ENCODE measurements around the gene PPP2R2B.
"Not testable (repeated sequence)": the region's sequence is repeated elsewhere in the genome, so short reads cannot be mapped to it uniquely, and the experiment has no call there.

Gene PPP2R2B

DNA sequence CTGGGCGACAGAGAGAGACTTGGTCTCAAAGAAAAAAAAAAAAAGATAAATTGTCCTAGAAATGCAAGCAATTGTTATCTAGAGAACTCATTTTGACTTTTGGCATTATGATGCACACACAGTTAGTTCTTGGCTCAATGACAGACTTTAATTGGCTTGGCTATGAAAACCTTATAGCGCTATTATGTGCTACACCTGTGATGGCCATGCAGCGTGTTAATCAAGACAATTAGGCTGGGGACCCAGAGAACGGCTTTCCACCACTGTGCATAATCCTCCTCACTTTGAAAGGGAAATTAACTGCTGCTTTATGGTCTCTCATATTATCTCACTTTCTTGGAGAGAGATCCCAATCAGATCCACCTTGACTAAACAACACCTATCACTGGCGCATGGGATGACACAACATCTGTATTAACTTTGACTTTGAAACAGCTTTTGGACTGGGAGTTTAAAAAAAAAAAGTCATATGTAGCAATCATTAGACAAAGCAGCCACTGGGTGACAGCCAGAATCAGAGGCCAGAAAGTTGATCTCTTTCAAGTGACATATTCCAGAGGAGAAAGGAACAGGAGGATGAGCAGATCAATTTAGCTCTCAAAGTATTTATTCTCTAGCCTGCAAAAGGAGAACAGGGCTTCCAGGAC is 132.5 kb downstream of the PPP2R2B start:
- DNase-seq (ENCODE audit: low read depth, low spot score): no peak

DNA sequence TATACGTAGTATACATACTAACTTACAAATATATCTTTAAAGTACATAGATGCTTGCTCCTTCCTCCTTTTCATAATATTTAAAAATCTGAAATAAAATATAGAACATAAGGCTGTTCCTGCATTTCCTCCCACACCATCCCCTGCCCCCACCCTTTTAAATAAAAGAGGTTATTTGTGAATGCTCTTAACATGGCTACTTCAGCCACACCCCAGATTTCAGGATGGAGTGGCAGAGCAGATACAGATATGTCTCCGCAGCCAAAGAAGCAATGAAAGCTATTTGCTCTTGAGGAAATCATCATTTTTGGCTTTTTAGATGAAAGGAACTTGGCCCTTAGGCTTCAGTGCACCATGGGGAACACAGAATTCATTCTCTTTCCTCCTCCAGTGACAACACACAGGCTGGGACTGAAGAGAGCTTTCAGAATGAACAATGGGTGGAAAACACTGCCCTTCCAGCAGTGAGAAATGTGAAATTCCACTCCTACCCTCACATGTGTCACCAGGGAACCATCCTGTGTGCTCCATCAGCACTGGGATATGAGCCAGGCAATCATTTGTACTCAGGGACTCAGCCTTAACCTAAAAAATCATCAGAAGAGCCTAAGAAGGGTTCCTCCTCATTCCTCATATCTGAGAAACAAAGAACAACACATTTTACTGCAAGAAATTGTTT is 134.3 kb downstream of the PPP2R2B start:
- DNase-seq (ENCODE audit: low read depth, low spot score): no peak

DNA sequence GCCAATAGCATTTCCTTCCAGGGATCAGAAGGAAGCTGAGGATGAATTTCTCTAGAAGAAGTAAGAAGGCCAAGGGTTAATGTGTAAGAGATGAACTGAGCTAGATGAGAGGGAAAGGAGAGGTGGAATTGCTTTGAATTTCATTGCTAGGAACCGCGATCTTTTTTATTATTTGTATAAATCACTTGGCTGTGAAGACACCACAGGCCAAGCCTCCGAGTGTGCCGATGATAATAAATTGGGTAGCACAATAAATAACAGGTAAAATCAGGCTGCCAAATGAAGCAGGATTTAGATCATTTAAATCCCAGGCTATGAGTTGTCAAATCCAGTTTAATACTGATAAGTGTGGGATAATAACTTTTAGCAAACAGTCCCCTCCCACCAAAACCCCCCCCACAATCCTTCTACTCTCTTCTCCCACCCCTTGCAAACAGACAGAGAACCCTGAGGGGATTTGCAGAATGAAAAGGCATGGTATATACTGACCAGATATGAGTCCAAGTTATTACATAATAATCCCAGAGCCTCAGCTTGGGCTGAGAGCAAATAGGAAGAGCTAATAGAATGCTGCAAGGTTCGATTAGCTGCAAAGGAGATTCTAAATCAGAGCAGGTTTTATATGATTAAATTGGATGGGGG is 143.5 kb downstream of the PPP2R2B start:
- DNase-seq (ENCODE audit: low read depth, low spot score): no peak

DNA sequence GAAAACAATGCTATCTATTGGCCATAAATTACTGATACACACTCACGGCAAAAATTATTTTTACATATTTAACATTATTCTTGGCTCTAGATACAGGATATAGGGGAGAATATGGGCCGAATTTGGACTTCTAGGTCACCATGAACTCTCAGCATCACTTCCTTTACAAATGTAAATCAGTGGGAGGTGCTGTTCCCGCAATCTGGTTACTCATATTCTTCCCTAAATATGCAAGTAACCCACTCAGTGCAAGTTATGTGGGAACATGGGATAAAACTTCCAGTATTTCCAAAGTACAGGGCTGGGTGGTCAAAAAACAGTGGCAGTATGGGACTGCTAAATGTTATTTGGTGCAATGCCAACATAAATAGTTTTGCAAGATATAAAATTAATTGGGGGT is 145.6 kb downstream of the PPP2R2B start:
- DNase-seq (ENCODE audit: low read depth, low spot score): no peak

DNA sequence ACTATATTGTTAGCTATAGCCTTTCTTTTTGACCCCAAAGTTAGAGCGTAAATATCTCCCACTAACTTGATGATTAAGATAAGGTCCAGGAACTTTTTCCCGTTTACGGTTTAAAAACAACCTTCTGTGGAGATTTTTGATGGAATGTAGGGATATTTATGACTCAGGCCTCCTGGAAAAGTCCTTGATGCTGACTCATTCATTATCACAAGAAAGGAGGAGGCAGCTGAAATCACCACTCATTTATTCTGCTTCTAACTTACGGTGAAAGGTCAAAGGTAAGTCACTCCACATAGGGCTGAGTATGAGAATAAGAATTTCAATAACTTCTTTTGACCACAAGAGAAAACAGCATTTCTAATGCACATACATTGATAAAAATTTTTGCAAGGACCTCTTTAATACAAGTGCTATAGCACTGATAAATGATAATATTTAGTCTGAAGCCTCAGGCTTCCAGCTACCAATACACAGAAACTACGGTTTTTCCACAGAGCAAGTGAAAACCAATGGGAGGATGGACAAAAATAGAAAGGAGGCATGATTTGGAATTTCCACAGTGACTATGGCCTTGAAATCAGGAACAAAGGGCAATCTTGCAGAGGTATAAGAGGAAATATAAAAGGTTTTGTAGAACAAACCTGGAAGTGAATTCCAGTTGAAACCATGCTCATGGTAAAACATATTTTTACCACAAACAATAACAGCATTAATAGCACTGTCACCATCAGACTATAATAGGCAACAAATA is 146.5 kb downstream of the PPP2R2B start:
- no peak for DNase-seq (ENCODE audit: low read depth, low spot score)

DNA sequence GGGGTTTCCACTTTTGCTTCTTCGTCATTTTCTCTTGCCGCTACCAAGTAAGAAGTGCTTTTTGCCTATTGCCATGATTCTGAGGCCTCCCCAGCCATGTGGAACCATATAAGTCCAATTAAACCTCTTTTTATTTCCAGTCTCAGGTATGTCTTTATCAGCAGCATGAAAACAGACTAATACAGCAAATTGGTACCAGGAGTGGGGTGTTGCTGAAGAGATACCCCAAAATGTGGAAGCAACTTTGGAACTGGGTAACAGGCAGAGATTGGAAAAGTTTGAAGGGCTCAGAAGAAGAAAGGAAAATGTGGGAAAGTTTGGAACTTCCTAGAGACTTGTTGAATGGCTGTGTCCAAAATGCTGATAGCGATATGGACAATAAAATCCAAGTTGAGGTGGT is 149.8 kb downstream of the PPP2R2B start:
- not testable (repeated sequence) for DNase-seq (ENCODE audit: low read depth, low spot score)

DNA sequence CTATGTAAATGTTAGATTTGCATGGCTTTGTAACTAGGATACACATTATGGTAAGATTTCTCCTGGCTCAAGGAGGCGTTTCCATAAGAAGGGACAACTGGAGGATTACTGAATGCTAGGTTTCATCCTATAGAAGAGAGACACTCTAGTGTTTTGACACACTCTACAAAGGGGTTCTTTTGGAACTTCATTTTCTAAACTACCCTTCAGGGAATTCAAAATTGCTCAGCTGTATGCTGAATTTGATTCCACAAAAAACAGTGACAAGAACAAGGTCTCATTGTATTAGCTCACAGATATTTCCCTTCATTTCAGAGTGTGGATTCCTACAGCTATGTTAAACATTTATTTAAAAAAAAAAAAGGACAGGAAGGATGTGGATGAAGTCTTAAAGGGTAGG is 151.7 kb downstream of the PPP2R2B start:
- DNase-seq (ENCODE audit: low read depth, low spot score): no peak

DNA sequence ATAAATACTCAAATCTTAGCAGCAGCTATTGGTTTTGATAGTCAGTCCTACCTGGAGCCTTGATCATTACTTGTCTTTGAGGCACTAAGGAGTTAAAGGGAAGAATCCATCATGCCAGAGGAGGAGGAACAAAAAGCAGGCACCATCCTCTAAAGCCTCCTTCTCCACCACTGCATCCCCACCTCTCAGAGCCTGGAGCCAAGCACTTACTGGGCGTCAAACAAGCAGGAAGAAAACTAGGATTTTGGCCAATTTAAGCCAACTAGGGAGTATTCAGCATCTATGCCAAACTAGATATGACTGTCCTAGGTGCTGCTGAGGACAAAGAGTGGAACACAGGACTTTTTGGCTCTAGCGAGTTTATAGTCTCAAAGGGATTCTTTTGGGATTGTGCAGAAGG is 152.5 kb downstream of the PPP2R2B start:
- no peak for DNase-seq (ENCODE audit: low read depth, low spot score)

DNA sequence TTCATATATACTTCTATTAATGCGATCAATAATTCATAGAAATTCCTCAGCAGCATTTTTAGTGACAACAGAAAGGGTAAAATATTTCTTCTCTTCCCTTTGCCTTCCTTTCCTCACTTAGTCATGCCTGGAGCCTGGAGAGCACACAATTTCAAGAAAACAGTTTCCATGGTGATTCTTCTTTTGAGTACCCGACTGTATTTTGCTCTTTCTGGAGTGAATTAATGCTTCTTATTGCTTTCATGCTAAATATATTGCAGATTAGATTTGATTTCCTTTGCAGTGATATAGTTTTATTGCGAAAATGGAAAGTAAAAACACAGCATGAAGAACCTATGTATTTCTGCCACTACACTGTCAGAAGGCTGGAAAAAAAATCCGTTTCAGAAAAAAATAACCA is 153.5 kb downstream of the PPP2R2B start:
- DNase-seq (ENCODE audit: low read depth, low spot score): no peak

DNA sequence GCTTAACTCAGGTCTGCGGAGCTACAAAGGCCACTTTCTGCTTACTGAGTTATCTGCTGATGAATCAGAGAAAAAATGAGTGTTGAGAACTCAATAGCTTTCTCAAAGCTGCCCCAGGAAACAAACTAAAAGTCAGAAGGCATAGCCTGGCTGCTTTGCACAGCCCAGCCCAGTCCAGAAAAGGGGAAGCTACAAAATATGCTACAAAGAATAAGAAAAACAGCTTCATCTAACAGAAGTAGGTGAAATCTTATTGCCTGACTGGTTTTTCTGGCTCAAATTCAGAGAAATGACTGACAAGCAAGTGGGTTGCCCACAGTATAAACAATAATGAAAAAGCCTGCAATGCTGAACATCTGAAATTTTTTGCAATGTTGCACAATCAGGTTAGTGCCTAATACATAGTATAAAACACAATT is 156.2 kb downstream of the PPP2R2B start:
- DNase-seq (ENCODE audit: low read depth, low spot score): no peak

DNA sequence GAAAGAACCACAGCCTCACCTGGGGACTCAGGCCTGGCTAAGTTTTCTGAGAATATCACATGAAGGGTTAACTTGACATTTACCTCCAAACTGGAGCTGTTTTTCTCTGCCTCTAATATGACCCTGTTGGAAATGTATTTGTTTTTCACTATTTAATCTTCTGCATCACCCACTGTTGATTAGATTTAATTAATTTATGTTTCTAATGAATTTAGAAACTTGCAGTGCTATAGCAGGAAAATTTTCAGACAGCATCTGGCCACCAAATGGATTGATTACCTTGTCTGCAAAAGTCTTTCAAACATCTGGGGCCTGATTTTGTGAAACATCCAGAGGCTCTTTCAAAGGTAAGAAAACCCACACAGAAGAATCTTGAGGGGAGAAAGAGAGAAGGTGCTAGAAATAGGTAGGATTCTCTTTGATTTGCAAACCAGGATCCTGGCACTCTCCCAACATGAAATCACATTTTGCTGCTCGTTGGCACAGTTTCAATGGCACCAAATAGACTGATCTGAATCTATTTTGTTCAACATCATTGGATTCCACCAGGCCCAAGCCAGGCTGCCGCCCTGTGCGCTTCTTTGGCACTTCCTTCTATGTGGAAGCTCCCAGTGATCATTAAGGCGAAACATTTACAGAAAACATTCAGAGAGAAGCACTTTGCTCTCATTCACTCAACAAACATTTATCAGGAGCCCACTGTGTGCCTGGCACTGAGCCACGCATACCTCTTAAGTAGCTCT is 157.3 kb downstream of the PPP2R2B start:
- no peak for DNase-seq (ENCODE audit: low read depth, low spot score)

DNA sequence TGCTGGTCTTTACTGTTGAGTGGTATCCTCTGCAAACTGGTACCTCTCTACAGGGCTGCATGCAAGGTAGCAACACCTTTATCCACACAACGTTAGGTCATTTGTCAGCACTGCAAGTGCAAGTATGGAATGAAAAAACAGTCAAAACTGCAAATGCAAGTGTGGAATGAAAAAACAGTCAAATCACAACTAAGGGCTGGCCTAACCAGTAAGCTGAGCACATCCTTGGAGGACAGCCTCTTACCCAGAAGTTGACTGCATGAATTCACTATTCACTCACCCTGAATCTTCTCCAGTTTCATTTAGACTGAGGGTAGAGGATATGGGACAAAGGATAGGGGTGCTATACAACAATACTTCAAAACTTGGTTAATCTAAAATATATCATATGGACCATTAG is 158.4 kb downstream of the PPP2R2B start:
- no peak for DNase-seq (ENCODE audit: low read depth, low spot score)

DNA sequence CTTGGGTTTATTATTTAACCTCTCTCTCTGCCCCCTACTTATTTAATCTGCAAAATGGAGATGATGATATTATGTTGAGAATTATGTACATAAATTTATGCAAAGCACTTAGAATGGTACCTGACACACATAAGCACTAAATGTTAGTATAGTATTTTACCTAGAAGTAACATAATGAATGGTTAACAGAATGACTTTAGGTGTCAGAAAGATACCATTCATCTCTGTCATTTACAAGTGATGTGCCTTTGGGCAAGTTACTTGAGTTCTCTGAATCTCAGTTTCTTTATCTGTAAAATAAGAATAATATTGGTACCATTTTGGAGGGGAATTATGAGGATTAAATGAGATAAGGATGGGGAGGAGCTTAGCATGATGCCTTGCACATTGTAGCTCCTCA is 159.4 kb downstream of the PPP2R2B start:
- no peak for DNase-seq (ENCODE audit: low read depth, low spot score)

DNA sequence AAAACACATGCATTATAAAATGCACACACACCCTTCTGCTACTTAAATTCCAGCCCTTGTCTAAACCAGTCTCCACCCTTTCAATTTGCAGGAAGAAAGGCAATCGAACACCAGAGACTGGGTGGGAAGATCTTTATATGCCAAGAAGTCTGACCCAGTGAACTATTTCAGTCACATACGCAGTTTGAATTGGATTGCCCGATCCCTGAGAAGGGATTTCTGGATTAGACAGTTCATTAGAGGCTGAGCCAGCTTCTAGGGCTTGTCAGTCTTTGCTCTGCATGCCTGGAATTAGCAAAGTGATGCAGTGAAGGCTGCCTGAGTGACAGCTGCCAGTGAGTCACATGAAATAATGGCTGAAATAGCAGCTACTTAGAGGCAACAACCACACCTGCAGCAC is 159.9 kb downstream of the PPP2R2B start:
- DNase-seq (ENCODE audit: low read depth, low spot score): no peak

DNA sequence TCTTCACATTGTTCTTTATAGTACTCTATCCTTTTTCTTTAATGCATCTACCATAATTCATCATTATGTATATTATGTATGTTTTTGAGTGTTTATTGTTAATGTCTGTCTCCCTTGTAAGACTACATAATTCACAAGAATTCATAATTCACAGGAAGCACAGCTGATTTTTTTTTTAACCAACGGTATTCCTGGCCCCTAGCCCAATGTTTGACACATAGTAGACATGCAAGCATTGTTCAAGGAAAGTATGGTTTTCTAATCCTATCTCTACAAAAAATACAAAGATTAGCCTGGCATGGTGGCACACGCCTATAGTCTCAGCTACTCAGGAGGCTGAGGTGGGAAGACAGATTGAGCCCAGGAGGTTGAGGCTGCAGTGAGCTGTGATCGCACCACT is 160.6 kb downstream of the PPP2R2B start:
- no peak for DNase-seq (ENCODE audit: low read depth, low spot score)

DNA sequence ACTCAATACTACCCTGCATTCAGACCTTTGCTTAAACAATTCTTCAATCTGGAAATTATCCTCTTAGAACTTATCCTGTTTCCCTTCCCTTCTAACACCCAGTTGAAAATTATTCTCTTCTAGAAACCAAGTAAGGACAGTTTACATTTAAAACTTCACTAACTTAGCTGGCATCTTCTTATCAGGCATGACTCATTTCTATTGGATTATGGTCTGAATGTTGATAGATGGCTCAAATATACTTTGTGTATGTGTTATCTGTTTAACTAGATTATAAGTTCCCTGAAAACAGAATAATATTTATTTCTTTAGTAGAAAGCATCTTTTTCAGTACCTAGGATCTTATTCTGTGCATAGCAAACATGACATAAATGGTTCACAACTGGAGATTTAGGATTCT is 161.9 kb downstream of the PPP2R2B start:
- DNase-seq (ENCODE audit: low read depth, low spot score): no peak

DNA sequence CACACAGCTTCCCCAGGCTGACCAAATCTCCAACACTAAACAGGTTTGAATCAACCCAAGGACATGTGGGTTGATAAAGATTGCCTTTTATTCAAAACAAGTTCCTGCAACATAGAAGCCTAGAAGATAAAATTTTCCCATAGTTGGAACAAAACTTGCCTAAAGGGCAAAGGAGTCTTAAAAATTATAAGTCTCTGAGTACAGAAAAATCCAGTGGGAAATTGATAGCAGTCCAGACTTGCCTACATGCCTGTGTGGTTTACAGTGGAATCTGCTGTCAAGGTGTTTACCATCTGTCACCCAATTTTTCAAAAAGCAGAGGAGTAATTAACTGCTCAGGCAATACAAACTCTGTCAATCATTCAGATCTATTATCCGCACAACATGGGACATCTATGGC is 168.2 kb downstream of the PPP2R2B start:
- DNase-seq (ENCODE audit: low read depth, low spot score): no peak

DNA sequence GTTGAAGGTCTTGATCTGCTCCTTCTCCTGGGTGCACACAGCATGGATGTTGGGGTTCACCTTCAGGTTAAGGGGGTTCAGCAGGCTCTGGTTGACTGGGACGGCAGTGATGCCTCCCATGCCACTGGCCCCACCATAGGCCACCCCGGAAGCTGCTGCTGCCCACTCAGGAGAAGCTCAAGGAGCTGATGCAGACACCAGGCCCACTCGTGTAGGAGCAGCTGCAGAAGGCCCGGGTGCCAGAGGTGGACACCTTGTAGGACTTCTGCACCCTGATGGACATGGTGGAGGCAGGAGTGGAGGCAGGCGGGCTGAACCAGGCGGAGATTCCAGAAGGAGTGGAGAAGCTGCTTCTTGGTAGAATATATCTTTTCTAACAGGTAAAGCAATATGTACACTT is 171.2 kb downstream of the PPP2R2B start:
- DNase-seq (ENCODE audit: low read depth, low spot score): no peak

DNA sequence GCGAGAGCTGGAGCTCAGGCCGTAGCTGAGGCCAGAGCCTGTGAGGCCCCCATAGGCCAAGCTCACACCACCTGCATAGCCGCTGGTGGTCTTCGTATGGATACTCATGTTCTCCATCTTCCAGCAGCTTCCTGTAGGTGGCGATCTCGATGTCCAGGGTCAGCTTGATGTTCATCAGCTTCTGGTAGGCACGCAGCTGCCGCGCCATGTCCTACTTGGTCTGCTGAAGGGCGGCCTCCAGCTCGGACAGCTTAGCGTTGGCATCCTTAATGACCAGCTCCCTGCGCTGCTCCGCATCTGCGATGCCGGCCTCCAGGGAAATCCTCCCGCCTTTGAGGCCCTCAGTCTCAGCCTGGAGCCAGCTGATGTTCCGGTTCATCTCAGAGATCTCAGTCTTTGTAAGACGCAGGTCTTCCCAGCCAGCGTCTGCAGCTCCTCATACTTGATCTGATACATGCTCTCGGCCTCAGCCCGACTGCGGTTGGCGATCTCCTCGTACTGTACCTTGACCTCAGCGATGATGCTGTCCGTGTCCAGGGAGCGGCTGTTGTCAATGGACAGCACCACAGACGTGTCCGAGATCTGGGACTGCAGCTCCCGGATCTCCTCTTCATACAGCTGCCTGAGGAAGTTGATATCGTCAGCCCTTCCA is 172.1 kb downstream of the PPP2R2B start:
- DNase-seq (ENCODE audit: low read depth, low spot score): peak; percentile 42

DNA sequence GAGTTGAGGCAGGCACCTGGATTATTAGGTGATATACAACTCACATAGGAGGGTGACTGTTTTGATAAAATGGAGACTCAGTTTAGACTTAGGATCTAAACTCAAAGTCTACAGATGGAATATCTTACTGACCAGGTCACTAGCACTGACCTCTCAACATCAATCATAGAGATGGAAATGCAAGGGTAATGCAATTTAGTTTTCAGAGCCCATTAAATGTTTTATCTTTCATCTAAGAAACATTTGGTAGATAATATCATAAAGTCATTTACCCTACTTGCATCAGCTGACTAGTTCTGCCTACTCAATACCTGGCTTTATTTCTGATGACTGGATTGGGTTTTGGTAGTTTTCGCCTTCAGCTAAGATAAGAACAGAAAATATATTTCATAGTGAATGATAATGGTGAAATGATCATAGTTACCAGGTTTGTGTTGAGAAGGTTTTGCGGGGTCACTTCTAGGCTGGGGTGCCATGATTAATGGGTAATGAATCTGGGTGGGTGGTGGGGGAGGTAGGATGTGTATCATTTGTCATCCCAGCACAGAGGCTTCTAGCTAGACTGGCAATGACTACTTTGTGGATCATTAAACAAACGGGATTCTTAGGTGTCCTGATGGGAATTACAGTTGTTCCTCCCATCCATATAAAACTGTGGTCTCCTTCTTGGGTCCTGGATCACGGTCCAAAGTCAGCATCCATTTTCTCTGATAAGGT is 173.4 kb downstream of the PPP2R2B start:
- DNase-seq (ENCODE audit: low read depth, low spot score): no peak

DNA sequence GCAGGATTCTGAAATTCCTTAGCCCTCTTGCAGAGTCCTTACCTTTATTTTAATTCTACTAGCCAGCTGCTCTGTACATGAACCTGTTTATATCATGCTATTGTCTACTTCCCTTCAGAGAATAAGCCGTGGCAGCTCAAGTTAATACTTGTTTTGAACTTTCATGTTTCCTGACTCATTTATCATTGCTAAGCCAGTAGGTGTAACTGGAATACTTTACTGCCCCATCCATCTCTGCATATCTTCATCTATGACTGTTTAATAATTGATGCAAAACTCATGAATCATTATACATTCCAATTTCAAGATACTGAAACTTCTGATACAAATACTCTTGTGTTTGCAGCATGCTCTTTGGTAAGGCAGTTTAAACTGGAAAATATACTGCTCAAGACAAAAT is 174.7 kb downstream of the PPP2R2B start:
- no peak for DNase-seq (ENCODE audit: low read depth, low spot score)

All from ELF-1 (cell line).